HG03442 (cell line): ENCODE results near the gene NCOR2.

Experiments
- ATAC-seq: cut with Tn5 transposase; IDR thresholded peaks from one replicate; pipeline ENCODE4 v1.9.1; 2021; ENCODE audit warnings: mild to moderate bottlenecking, moderate library complexity; ENCODE audit not compliant: unreplicated experiment

The NCOR2 gene

GRCh38 chr12:124544983-124545382 is 22.4 kb downstream of the NCOR2 start:
- no peak for ATAC-seq

- no peak for ATAC-seq
These were observed 23.0 kb downstream of the NCOR2 start for GRCh38 chr12:124544311-124544970.

DNA sequence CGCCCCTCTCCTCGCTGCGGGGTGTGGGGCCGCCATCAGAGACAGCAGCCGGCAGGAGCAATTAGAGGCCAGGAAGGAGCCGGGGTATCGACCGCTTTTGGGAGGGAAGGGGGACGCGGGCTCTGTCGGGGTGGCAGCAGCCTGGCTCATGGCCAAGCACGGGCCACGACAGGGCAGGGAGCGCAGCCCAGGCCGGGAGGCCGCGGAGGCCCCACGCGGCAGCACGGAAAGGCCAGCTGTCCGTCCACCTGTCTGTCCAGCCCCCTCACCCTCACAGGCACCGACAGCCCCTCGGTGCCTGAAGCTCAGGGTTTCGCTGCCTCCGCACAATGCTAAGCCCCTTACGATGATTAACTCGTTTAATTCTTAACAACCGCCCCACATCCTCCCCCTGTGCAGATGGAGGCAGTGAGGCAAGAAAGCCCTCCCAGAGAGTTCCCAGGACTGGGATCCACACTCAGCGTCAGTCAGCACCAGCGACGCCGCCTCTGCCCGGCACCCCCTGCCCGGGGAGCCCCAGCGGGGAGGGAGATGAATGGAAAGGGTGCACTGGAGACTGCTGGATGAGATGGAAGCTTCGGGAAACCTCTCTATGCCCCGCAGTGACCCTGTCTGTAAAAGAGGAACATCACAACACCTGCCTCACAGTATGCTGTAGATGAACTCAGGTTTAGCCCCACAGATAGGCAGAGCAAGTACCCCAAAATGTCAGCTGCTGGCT is 23.7 kb downstream of the NCOR2 start:
- ATAC-seq: no peak

DNA sequence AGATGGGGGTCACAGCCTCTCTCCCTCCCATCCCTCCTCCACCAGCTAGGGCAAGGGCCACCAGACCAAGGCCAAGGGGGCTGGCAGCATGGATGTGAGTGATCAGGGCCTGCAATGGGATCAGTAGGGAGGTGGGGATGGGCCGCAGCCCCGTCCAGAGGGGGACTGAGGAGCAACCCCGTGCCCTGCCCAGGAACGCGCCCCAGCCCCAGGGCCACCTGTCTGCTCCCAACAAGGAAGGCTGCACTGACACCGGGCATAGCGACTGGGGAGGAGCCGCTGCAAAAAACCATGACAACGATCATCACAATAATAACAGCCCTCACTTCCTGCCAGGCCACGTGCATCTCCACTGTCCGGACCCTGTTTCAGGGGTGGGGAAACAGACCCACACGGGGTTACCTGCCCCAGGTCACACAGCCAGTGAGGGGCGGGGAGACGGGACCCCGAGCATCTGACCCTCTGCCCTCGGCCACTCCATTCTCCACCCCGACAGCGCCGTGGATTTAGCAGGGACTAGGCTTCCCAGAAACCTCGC is 24.3 kb downstream of the NCOR2 start:
- ATAC-seq: no peak

GRCh38 chr12:124542021-124542949 is 25.1 kb downstream of the NCOR2 start:
- no peak for ATAC-seq

- ATAC-seq: no peak
These were observed 26.1 kb downstream of the NCOR2 start for GRCh38 chr12:124541322-124541721.

- ATAC-seq: no peak
These were observed 28.0 kb downstream of the NCOR2 start for GRCh38 chr12:124539084-124540041.

DNA sequence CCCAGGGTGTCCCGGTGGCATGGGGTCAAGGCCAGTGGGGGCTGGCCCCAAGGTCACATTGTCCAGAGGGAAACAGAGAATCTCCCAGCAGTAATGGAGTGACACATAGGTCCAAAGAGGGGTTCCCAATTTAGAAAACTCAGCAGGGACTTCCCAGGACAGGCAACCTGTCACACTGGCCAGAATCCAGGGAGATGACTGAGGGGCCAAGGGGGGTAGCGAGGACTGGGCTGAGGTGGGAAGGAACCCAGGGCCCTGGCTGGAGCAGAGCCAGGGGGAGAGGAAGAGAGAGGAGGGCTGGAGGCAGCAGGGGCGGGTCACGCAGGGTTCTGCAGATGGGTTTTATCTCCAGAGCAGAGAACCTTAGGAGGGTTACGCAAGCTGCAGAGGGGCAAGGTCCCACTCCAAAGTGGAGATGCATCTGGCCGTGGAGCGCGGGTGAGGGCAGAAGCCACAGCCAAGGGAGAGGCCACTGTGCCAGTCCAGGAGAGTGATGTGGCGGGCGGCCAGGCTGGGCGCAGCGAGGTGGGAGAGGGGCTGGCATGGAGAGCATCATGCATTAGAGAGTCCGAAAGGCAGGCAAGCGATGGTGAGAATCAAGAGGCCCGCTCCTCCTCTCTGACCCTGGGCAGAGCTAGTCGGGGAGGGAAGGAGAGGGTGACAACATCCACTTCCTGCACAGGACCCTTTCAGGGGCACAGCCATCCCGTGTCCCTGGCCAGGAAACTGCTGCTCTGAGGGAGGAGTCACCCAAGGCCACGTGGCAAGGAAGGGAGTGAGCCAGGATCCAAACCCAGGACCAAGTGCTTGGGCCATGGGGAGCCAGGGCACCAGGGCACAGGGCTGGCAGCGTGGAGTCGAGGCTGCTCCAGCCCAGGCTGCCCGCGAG is 29.0 kb downstream of the NCOR2 start:
- no peak for ATAC-seq

GRCh38 chr12:124537525-124538193 is 29.8 kb downstream of the NCOR2 start:
- no peak for ATAC-seq

- no peak for ATAC-seq
These were observed 30.8 kb downstream of the NCOR2 start for GRCh38 chr12:124536641-124537040.

GRCh38 chr12:124534776-124535740 is 32.4 kb downstream of the NCOR2 start:
- no peak for ATAC-seq

DNA sequence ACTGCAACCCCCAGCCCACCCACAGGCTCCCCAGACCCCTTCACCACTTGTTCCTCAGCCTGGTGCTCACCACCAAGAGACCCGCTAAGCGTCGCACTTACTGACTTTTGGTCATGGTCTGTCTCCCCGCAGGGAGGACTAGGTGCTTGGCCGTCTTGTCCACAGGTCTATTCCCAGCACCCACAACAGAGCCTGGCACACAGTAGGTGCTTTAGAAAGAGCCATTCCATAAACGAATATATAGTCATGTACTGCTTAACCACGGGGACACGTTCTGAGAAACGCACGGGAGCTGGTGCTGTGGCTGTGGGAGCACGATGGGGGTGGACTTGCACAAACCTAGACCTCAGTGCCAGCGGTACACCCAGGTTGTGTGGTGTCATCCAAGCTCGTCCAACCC is 34.0 kb downstream of the NCOR2 start:
- ATAC-seq: no peak

DNA sequence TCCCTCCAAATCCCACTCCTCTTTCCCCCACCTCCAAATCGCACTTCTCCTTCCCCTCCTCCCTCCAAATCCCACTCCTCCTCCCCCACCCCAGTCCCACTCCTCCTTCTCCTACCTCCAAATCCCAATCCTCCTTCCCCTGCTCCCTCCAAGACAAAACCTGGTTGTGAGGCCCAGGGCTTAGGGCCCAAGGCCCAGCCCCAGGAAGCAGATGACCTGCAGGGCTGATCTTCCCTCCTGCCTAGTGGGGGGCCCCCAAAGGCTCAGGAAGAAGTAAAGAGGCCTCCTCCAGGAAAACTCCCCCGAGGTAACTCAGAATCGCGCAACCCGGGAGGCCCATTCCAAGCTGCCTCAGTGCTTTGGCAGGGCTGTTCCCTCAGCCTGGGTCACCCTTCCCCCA is 34.4 kb downstream of the NCOR2 start:
- ATAC-seq: no peak

DNA sequence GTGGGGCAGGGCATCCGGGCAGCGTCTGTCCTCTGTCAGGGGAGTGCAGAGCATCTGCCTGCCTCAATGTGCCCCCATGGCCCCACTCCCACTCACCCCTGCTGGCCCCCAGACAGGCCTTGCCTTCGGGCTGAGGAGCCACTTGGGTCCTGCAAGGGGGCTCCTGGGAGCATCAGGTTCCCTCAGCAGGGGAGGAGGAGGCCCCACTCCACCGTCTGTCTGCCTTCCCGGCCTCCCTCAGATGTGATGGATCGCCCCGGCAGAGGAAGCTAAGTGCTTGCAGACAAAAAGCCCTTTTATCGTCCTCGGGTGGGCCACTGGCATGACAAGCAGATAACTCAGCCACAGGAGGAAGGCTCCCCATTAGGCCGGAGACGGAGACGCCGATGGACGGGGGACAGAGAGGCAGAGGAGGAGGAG is 35.1 kb downstream of the NCOR2 start:
- ATAC-seq: no peak

- ATAC-seq: no peak
These were observed 35.5 kb downstream of the NCOR2 start for GRCh38 chr12:124531906-124532305.

DNA sequence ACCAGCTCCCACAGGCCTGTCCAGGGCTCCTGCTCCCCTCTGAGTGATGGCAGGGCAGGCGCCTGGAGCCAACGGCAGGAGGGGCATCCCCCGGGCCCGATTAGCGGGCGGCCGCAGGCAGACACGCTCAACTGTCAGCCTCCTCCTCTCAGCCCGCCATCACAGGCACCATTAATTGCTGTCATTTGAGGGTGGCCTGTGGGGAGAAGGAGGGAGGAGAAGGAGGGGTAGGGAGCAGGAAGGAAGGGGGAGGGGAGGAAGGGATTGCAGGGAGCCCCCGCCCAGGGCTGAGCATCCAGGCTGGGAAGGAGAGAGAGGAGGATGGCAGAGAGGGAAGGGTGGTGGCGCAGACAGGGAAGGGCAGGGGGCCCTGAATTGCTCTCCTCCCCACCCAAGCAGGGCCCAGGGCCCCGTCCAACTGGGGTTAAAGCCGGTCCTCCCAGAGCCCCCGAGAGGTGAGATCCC is 36.1 kb downstream of the NCOR2 start:
- ATAC-seq: no peak

- ATAC-seq: no peak
These were observed 36.7 kb downstream of the NCOR2 start for GRCh38 chr12:124530637-124531263.
